H1 (cell line): ENCODE results near the gene ADAMTS17. TPM values are rescaled to one million over a fixed set of nuclear protein-coding genes. Genes with fewer than 3 reads are reported as not detected.

ENCODE experiments used
- CTCF ChIA-PET: fragments of 300-600 bp; sonication (Branson Sonifier 250); formaldehyde crosslinking; loops from one replicate; lab custom pipeline; 2021; ENCODE audit not compliant: partially characterized antibody; lab: Charles Lee
- POLR2A ChIA-PET: fragments of 300-600 bp; sonication (Branson Sonifier 250); formaldehyde crosslinking; loops from one replicate; lab custom pipeline; 2021; ENCODE audit warnings: inconsistent platforms; ENCODE audit not compliant: partially characterized antibody; lab: Charles Lee
- DNase-seq, 2 experiments: peaks; one replicate each; pipeline versions ENCODE4 v3.0.0 to v3.0.0-alpha.2; 2010 to 2022; ENCODE audit warnings: low spot score in 2 of 2, low read depth in 1 of 2, mixed read lengths in 1 of 2
- FAIRE-seq: peaks from 2 replicates; lab custom pipeline; 2011; peaks lifted over from hg19 to GRCh38; lab: Jason Lieb, UNC
- H2AFZ ChIP-seq: 2 replicates; pipeline ENCODE4 v1.8.1; 2012; ENCODE audit warnings: low read length, inconsistent platforms
- H2AK5ac ChIP-seq: 2 replicates; pipeline ENCODE4 v1.6.1; 2013; ENCODE audit warnings: low read depth, low read length
- H2BK120ac ChIP-seq: replicated peaks from 2 replicates; pipeline ENCODE3; 2013; ENCODE audit warnings: low read depth, low read length, inconsistent platforms
- H2BK12ac ChIP-seq: 2 replicates; pipeline ENCODE4 v1.6.1; 2013; ENCODE audit warnings: low read depth, low read length
- H2BK15ac ChIP-seq: 2 replicates; pipeline ENCODE4 v1.6.1; 2013; ENCODE audit warnings: low read length
- H2BK20ac ChIP-seq: 2 replicates; pipeline ENCODE4 v1.6.1; 2013; ENCODE audit warnings: low read length
- H2BK5ac ChIP-seq: 2 replicates; pipeline ENCODE4 v1.6.1; 2013; ENCODE audit warnings: low read depth, low read length
- H3K14ac ChIP-seq: 2 replicates; pipeline ENCODE4 v1.6.1; 2013; ENCODE audit warnings: inconsistent platforms; ENCODE audit not compliant: insufficient read length
- H3K18ac ChIP-seq: 2 replicates; pipeline ENCODE4 v1.6.1; 2013; ENCODE audit warnings: low read length; ENCODE audit errors: extremely low read depth
- H3K23ac ChIP-seq: 2 replicates; pipeline ENCODE4 v1.6.1; 2013; ENCODE audit warnings: inconsistent platforms; ENCODE audit not compliant: insufficient read length
- H3K23me2 ChIP-seq: 2 replicates; pipeline ENCODE4 v1.6.1; 2013; ENCODE audit warnings: low read depth, low read length
- H3K27ac ChIP-seq: 2 replicates; pipeline ENCODE4 v1.6.1; 2011; ENCODE audit warnings: low read depth, low read length, inconsistent platforms
- H3K27me3 ChIP-seq, 4 experiments: replicated peaks in 1 of 4; 1 replicate in 1 of 4; 2 replicates in 3 of 4; pipeline versions ENCODE4 v1.6.1 to v1.8.1; 2011 to 2013; ENCODE audit warnings: low read length in 3 of 4, mild to moderate bottlenecking in 3 of 4, inconsistent platforms in 2 of 4, mixed read lengths in 2 of 4, moderate library complexity in 1 of 4; ENCODE audit not compliant: control insufficient read depth in 3 of 4, insufficient read depth in 3 of 4; ENCODE audit errors: extremely low read depth in 1 of 4
- H3K36me3 ChIP-seq, 4 experiments: 2 replicates each; pipeline versions ENCODE4 v1.6.1 to v1.8.1; 2011 to 2013; ENCODE audit warnings: mild to moderate bottlenecking in 4 of 4, low read length in 3 of 4, moderate library complexity in 2 of 4, control low read depth in 1 of 4, inconsistent platforms in 1 of 4; ENCODE audit not compliant: insufficient read depth in 4 of 4, control insufficient read depth in 2 of 4
- H3K4ac ChIP-seq: replicated peaks from 2 replicates; pipeline ENCODE3; 2013; ENCODE audit warnings: low read length, low read depth, mixed read lengths, inconsistent platforms; ENCODE audit not compliant: insufficient read length
- H3K4me1 ChIP-seq, 4 experiments: replicated peaks in 1 of 4; 1 replicate in 1 of 4; 2 replicates in 3 of 4; pipeline versions ENCODE4 v1.6.1 to v1.8.1; 2011 to 2013; ENCODE audit warnings: low read length in 3 of 4, inconsistent platforms in 2 of 4, mixed read lengths in 1 of 4; ENCODE audit not compliant: insufficient read depth in 4 of 4, control insufficient read depth in 3 of 4
- H3K4me2 ChIP-seq, 2 experiments: 2 replicates each; pipeline versions ENCODE4 v1.6.1 to v1.8.1; 2011 to 2013; ENCODE audit warnings: low read depth in 2 of 2, low read length in 2 of 2, control low read depth in 1 of 2, inconsistent platforms in 1 of 2, mild to moderate bottlenecking in 1 of 2; ENCODE audit not compliant: insufficient read depth in 1 of 2
- H3K4me3 ChIP-seq, 4 experiments: fragments of 200-600, 300-600 bp in 1 of 4; sonication (generic), shearing (Covaris generic), sonication (Bioruptor Twin) in 1 of 4; 2 replicates each; pipeline versions ENCODE4 v1.5.1 to v1.8.1; 2011 to 2016; ENCODE audit warnings: low read length in 4 of 4, low read depth in 3 of 4, control low read depth in 2 of 4, inconsistent platforms in 2 of 4, mild to moderate bottlenecking in 2 of 4, mixed read lengths in 1 of 4, moderate library complexity in 1 of 4; ENCODE audit not compliant: insufficient read depth in 2 of 4; ENCODE audit errors: extremely low read depth in 1 of 4
- H3K56ac ChIP-seq: replicated peaks from 2 replicates; pipeline ENCODE3; 2013; ENCODE audit warnings: low read depth, mild to moderate bottlenecking, mixed read lengths, low read length, inconsistent platforms; ENCODE audit not compliant: insufficient read length
- H3K79me1 ChIP-seq: 2 replicates; pipeline ENCODE4 v1.6.1; 2013; ENCODE audit warnings: low read depth, low read length, control low read depth
- H3K79me2 ChIP-seq, 2 experiments: 2 replicates each; pipeline versions ENCODE4 v1.6.1 to v1.8.1; 2012 to 2013; ENCODE audit warnings: low read length in 2 of 2, mild to moderate bottlenecking in 2 of 2, inconsistent platforms in 1 of 2; ENCODE audit not compliant: insufficient read depth in 2 of 2, control insufficient read depth in 1 of 2
- H3K9ac ChIP-seq, 4 experiments: replicated peaks in 1 of 4; 1 replicate in 1 of 4; 2 replicates in 3 of 4; pipeline versions ENCODE4 v1.6.1 to v1.8.1; 2011 to 2013; ENCODE audit warnings: low read depth in 3 of 4, low read length in 3 of 4, control low read depth in 2 of 4, mild to moderate bottlenecking in 2 of 4, moderate library complexity in 2 of 4, inconsistent platforms in 1 of 4; ENCODE audit errors: extremely low read depth in 1 of 4
- H3K9me3 ChIP-seq, 2 experiments: 2 replicates each; pipeline versions ENCODE4 v1.6.1 to v1.8.1; 2012 to 2013; ENCODE audit warnings: mild to moderate bottlenecking in 2 of 2, moderate library complexity in 2 of 2, control low read depth in 1 of 2, inconsistent platforms in 1 of 2, low read depth in 1 of 2, low read length in 1 of 2, mixed read lengths in 1 of 2; ENCODE audit not compliant: insufficient read depth in 2 of 2
- H4K20me1 ChIP-seq, 2 experiments: replicated peaks in 1 of 2; 2 replicates each; pipeline versions ENCODE3 to v1.8.1; 2011 to 2013; ENCODE audit warnings: inconsistent platforms in 2 of 2, low read length in 2 of 2, mild to moderate bottlenecking in 1 of 2; ENCODE audit not compliant: insufficient read depth in 2 of 2, control insufficient read depth in 1 of 2
- H4K5ac ChIP-seq: 2 replicates; pipeline ENCODE4 v1.6.1; 2013; ENCODE audit warnings: low read length, low read depth, mixed read lengths, inconsistent platforms; ENCODE audit not compliant: insufficient read length
- H4K8ac ChIP-seq: 2 replicates; pipeline ENCODE4 v1.8.0; 2013; ENCODE audit warnings: mild to moderate bottlenecking, moderate library complexity, low read length, inconsistent platforms; ENCODE audit not compliant: insufficient read depth; ENCODE audit errors: extremely low read depth
- H4K91ac ChIP-seq: replicated peaks from 2 replicates; pipeline ENCODE3; 2013; ENCODE audit warnings: low read length, mixed read lengths, inconsistent platforms; ENCODE audit not compliant: insufficient read length
- JUN ChIP-seq: IDR thresholded peaks from 2 replicates; pipeline ENCODE4 v1.6.1; 2011; ENCODE audit warnings: low read depth, mild to moderate bottlenecking, improper control_type of control experiment, low read length
- KDM1A ChIP-seq: fragments of 200-600, 300-600 bp; sonication (generic); IDR thresholded peaks from 2 replicates; pipeline ENCODE4 v1.7.1; 2016; ENCODE audit warnings: mild to moderate bottlenecking, low read length, borderline replicate concordance
- KDM5A ChIP-seq: fragments of 200-600 bp; IDR thresholded peaks from 2 replicates; pipeline ENCODE4 v1.7.1; 2012; ENCODE audit warnings: mild to moderate bottlenecking, low read length, inconsistent platforms, mixed read lengths
- MAFK ChIP-seq: IDR thresholded peaks from 2 replicates; pipeline ENCODE4 v1.6.1; 2012; ENCODE audit warnings: low read depth, mild to moderate bottlenecking, improper control_type of control experiment, low read length
- PHF8 ChIP-seq: fragments of 200-600 bp; sonication (generic); conservative IDR thresholded peaks from 2 replicates; pipeline ENCODE4 v1.7.1; 2012; ENCODE audit warnings: low read depth, mild to moderate bottlenecking, inconsistent platforms, low read length, moderate library complexity
- RBBP5 ChIP-seq: IDR thresholded peaks from 2 replicates; pipeline ENCODE4 v1.7.1; 2012; ENCODE audit warnings: low read depth, mild to moderate bottlenecking, inconsistent platforms, low read length, moderate library complexity, borderline replicate concordance
- RFX5 ChIP-seq: IDR thresholded peaks from 2 replicates; pipeline ENCODE4 v1.6.1; 2011; ENCODE audit warnings: low read depth, low read length, improper control_type of control experiment, borderline replicate concordance
- TBP ChIP-seq: IDR thresholded peaks from 2 replicates; pipeline ENCODE4 v1.6.1; 2011; ENCODE audit warnings: low read depth, low read length, improper control_type of control experiment
- WGBS, 2 experiments: shearing (Covaris generic) in 1 of 2; methylation state at CpG; one replicate each; pipeline versions ENCODE4 v1.1.6 to v1.1.7; 2013 to 2015; ENCODE audit warnings: low lambda C conversion rate in 2 of 2, mixed read lengths in 2 of 2, inconsistent platforms in 1 of 2, low coverage in 1 of 2, missing lambda C conversion rate in 1 of 2; ENCODE audit not compliant: insufficient replicate concordance in 2 of 2, insufficient coverage in 1 of 2, insufficient read length in 1 of 2; ENCODE audit errors: extremely low coverage in 1 of 2, missing lambda C conversion rate in 1 of 2; 5-methylcytosine and 5-hydroxymethylcytosine counted together
- polyA plus RNA-seq, 7 experiments: library from polyadenylated mRNA; depleted of rRNA in 3 of 7; stranded (reverse) in 5 of 7; unstranded in 2 of 7; fragments of >200 nt in 5 of 7; fragments of 200-250 nt in 2 of 7; gene quantifications; 1 replicate in 5 of 7; 2 replicates in 1 of 7; 4 replicates in 1 of 7; pipeline versions ENCODE4 v1.2.1 to v1.2.3, GENCODE V29; 2011 to 2013; ENCODE audit warnings: missing spikeins in 2 of 7, mixed read lengths in 2 of 7
- total RNA-seq: library from RNA; stranded (reverse); fragmentation: NEBNext Ultra II Directional; extraction: Animal tissue kit (Norgen Biotek cat#: 25700); gene quantifications from 2 replicates; pipeline ENCODE4 v1.2.1, GENCODE V29; 2021
- TF ChIP-seq, protein P1 (sequence below), 3 experiments: IDR thresholded peaks; 1 replicate in 2 of 3; 2 replicates in 1 of 3; pipeline versions ENCODE4 v1.5.1 to v1.6.1; 2011; ENCODE audit warnings: low read length in 3 of 3, mild to moderate bottlenecking in 3 of 3, inconsistent platforms in 2 of 3, low read depth in 1 of 3, moderate library complexity in 1 of 3; ENCODE audit not compliant: insufficient read depth in 1 of 3; ENCODE audit errors: control extremely low read depth in 1 of 3

ADAMTS17 gene
- total and polyA plus RNA-seq, 2 of the 8 experiments (the other 6 are each of a cell fraction or from before 2014, with no cell fraction given): 0.51 to 1.7 TPM

GRCh38 chr15:99931703-99932603, 409.8 kb downstream of the ADAMTS17 start:
- FAIRE-seq (no peak), DNase-seq (no peak)
- no peak overlapping the region for H2AK5ac ChIP-seq
- peaks cover 0 to 8% (median 5%) of the 10 kb centered on the region in 4 experiments; a peak in 5 of 7 replicates for H3K27me3 ChIP-seq
- H3K4me2 ChIP-seq: no peak overlapping the region
- H4K91ac ChIP-seq: peak overlapping the region; percentile 20
- H2BK20ac ChIP-seq: no peak overlapping the region
- H2AFZ ChIP-seq: no peak overlapping the region
- H3K27ac ChIP-seq: no peak overlapping the region
- no peaks in the 10 kb centered on the region for H3K36me3 ChIP-seq
- H3K79me2 ChIP-seq: no peaks in the 10 kb centered on the region
- H2BK15ac ChIP-seq: no peak overlapping the region
- 0 out of 2 replicates have a peak overlapping the region, but pooled peaks have one; percentile 21 for H3K18ac ChIP-seq
- H4K8ac ChIP-seq: no peak overlapping the region; the same call in 1 of the 2 replicates
- H3K14ac ChIP-seq: no peak overlapping the region
- no peak overlapping the region for H4K5ac ChIP-seq
- H3K79me1 ChIP-seq: no peaks in the 10 kb centered on the region
- no peak overlapping the region for H3K23ac ChIP-seq
- ChIA-PET POLR2A (no interaction called here), CTCF (interaction anchor here (0.6 to 5.5 kb wide), 8 partner anchors 10 to 407 kb away, joined by 3 to 38 read pairs (median 4); no protein-coding TSS in a partner anchor)
- no peak overlapping the region for H3K56ac ChIP-seq
- no peak overlapping the region for H2BK5ac ChIP-seq
- H4K20me1 ChIP-seq: no peaks in the 10 kb centered on the region
- no peaks in the 10 kb centered on the region for H3K9me3 ChIP-seq
- H3K4me3 ChIP-seq: no peak overlapping the region
- H3K4ac ChIP-seq: no peak overlapping the region
- H3K23me2 ChIP-seq: peaks cover 6% of the 10 kb centered on the region
- no peak overlapping the region; the same call in 1 of the 2 replicates for H2BK12ac ChIP-seq
- no peak overlapping the region for H2BK120ac ChIP-seq
- 85% methylated on average over 13 of the region's 13 CpGs; no CpG with 5 or more reads in 1 of the 2 experiments for WGBS, 2 experiments
- peaks cover 5 to 11% (median 8%) of the 10 kb centered on the region in 4 experiments; a peak in 6 of 7 replicates for H3K4me1 ChIP-seq
- no peak overlapping the region for H3K9ac ChIP-seq
- no peak for TF ChIP-seq PHF8
- TF ChIP-seq KDM1A: no peak
- TF ChIP-seq JUN: no peak
- no peak for TF ChIP-seq KDM5A
- TF ChIP-seq TBP: no peak
- TF ChIP-seq, protein P1, sequence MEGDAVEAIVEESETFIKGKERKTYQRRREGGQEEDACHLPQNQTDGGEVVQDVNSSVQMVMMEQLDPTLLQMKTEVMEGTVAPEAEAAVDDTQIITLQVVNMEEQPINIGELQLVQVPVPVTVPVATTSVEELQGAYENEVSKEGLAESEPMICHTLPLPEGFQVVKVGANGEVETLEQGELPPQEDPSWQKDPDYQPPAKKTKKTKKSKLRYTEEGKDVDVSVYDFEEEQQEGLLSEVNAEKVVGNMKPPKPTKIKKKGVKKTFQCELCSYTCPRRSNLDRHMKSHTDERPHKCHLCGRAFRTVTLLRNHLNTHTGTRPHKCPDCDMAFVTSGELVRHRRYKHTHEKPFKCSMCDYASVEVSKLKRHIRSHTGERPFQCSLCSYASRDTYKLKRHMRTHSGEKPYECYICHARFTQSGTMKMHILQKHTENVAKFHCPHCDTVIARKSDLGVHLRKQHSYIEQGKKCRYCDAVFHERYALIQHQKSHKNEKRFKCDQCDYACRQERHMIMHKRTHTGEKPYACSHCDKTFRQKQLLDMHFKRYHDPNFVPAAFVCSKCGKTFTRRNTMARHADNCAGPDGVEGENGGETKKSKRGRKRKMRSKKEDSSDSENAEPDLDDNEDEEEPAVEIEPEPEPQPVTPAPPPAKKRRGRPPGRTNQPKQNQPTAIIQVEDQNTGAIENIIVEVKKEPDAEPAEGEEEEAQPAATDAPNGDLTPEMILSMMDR (IDR thresholded peaks at IDR 0.05; ENCODE audit: control extremely low read depth in 1 of 3, insufficient read depth in 1 of 3, low read depth in 1 of 3, low read length in 3 of 3): no peak
- no peak for TF ChIP-seq RFX5
- no peak for TF ChIP-seq RBBP5
- no peak for TF ChIP-seq MAFK
